Activated CD8-positive, alpha-beta T cell treated with anti-CD3 and anti-CD28 coated beads for 36 hours (primary cell): ENCODE results near the gene POLR2C. TPM values are rescaled to one million over a fixed set of nuclear protein-coding genes. Genes with fewer than 3 reads are reported as not detected.

Experiments
- ATAC-seq: fragments of 200-7000 bp; cut with Tn5 transposase; one replicate; pipeline ENCODE4 v1.10.0; 2021; ENCODE audit warnings: mild to moderate bottlenecking, moderate library complexity
- CTCF ChIA-PET: fragments of 350-600 bp; sonication (Branson Sonifier 250); formaldehyde crosslinking; loops from one replicate; lab custom pipeline; 2021; ENCODE audit warnings: antibody characterized with exemption; lab: Charles Lee
- POLR2A ChIA-PET: fragments of 350-600 bp; sonication (Branson Sonifier 250); formaldehyde crosslinking; loops from one replicate; lab custom pipeline; 2021; ENCODE audit warnings: antibody characterized with exemption; lab: Charles Lee
- DNase-seq: peaks from one replicate; pipeline ENCODE4 v3.0.0-alpha.2; 2020
- H3K27ac Mint-ChIP-seq: one replicate; pipeline ENCODE4 v1.8.0; 2021; ENCODE audit warnings: mild to moderate bottlenecking, mixed read lengths
- H3K27me3 Mint-ChIP-seq: one replicate; pipeline ENCODE4 v1.8.0; 2021; ENCODE audit warnings: mixed read lengths
- H3K36me3 Mint-ChIP-seq: one replicate; pipeline ENCODE4 v1.8.0; 2021; ENCODE audit warnings: low read depth, mixed read lengths
- H3K4me1 Mint-ChIP-seq: one replicate; pipeline ENCODE4 v1.8.0; 2021; ENCODE audit warnings: low read depth, mixed read lengths
- H3K4me3 Mint-ChIP-seq: one replicate; pipeline ENCODE4 v1.8.0; 2021; ENCODE audit warnings: mild to moderate bottlenecking, moderate library complexity, mixed read lengths
- H3K9me3 Mint-ChIP-seq: one replicate; pipeline ENCODE4 v1.8.0; 2021; ENCODE audit warnings: mixed read lengths
- intact Hi-C: fragments of 100-400 bp; cut with micrococcal nuclease; formaldehyde crosslinking; loops from one replicate; pipeline ENCODE4 v1.10.0; 2022
- total RNA-seq, 2 experiments: library from RNA; stranded (reverse); gene quantifications; one replicate each; pipeline ENCODE4 v1.2.3, GENCODE V29; 2021
- TF ChIP-seq, protein P1 (sequence below): fragments of 200-600 bp; IDR thresholded peaks from one replicate; pipeline ENCODE4 v1.8.0; 2022; ENCODE audit warnings: antibody characterized with exemption, mild to moderate bottlenecking

The POLR2C gene
- total RNA-seq, 2 experiments from 2014 or later, result 62.4 to 63.0 TPM

DNA sequence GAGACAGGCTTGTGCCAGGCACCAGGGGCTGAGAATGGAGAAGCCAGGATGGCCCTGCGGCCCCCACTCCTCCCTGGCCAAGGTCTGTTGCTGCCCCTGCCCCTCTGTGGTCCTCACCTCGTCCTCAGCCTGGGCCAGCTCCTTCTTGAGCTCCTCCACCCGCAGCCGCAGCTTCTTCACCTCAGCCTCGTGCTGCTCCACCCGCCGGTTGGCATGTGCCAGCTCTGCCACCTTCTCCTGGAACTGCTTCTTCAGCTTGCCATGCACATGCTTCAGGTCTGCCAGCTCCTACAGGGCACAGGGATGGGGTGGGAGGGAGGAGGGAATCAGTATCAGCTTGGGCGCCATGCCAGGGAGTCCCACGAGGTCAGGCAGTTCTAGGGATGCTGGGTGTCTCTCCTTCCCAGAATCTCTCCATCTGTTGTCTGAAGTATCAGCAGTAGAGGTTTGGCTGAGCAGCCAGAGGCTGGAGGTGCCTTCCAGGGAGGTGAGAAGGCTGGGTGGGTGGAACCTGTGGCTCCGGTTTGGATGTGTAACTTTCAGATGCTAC is 53.8 kb downstream of the POLR2C start:
- intact Hi-C loops, result loop anchor here (10.0 kb wide), 1 partner anchor 211 kb away; no protein-coding TSS in a partner anchor
- H3K27ac Mint-ChIP-seq, result no peak overlapping the region
- CTCF ChIA-PET, result interaction anchor here (1.5 to 5.8 kb wide), 4 partner anchors 30 to 215 kb away, joined by 4 to 76 read pairs (median 58); partner anchors contain the start of genes DOK4 and POLR2C
- H3K36me3 Mint-ChIP-seq, result peaks cover 2% of the 10 kb centered on the region
- peaks cover 4% of the 10 kb centered on the region for H3K4me1 Mint-ChIP-seq
- no peak overlapping the region for H3K4me3 Mint-ChIP-seq
- POLR2A ChIA-PET, result interaction anchor here (1.5 kb wide), 1 partner anchor 15 kb away, joined by 3 read pairs; no protein-coding TSS in a partner anchor
- no peaks in the 10 kb centered on the region for H3K9me3 Mint-ChIP-seq
- H3K27me3 Mint-ChIP-seq, result no peaks in the 10 kb centered on the region
- DNase-seq, result no peak
- TF ChIP-seq, protein P1, sequence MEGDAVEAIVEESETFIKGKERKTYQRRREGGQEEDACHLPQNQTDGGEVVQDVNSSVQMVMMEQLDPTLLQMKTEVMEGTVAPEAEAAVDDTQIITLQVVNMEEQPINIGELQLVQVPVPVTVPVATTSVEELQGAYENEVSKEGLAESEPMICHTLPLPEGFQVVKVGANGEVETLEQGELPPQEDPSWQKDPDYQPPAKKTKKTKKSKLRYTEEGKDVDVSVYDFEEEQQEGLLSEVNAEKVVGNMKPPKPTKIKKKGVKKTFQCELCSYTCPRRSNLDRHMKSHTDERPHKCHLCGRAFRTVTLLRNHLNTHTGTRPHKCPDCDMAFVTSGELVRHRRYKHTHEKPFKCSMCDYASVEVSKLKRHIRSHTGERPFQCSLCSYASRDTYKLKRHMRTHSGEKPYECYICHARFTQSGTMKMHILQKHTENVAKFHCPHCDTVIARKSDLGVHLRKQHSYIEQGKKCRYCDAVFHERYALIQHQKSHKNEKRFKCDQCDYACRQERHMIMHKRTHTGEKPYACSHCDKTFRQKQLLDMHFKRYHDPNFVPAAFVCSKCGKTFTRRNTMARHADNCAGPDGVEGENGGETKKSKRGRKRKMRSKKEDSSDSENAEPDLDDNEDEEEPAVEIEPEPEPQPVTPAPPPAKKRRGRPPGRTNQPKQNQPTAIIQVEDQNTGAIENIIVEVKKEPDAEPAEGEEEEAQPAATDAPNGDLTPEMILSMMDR, result no peak
- no peak for ATAC-seq

DNA sequence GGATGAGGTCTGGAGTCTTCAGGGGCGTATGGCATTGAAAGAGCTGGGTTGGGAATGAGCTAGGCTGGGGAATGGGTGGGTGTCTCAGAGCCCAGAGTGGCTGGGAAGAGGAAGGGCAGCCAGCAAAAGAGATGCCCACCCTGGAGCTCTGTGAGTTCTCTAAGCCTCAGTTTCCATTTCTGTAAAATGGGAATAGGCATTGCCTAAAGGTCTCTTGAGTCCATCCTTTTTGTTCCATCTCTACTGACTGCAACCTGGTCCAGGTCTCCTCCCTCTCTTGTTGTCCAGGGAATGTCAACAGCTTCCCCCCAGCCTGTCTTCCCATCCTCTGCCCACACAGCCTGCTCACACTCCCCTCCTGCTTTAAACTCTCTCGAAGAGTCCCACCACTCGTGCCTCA is 54.3 kb downstream of the POLR2C start:
- Mint-ChIP-seq H3K27me3 (no peaks in the 10 kb centered on the region), H3K9me3 (no peaks in the 10 kb centered on the region), H3K4me3 (no peak overlapping the region), H3K4me1 (peaks cover 4% of the 10 kb centered on the region), H3K36me3 (peaks cover 2% of the 10 kb centered on the region), H3K27ac (no peak overlapping the region)
- ChIA-PET CTCF (interaction anchor here (1.5 to 5.8 kb wide), 5 partner anchors 30 to 216 kb away, joined by 4 to 76 read pairs (median 60); partner anchors contain the start of genes DOK4 and POLR2C), POLR2A (interaction anchor here (1.5 kb wide), 1 partner anchor 14 kb away, joined by 3 read pairs; no protein-coding TSS in a partner anchor)
- intact Hi-C loops, result loop anchor here (10.0 kb wide), 1 partner anchor 212 kb away; no protein-coding TSS in a partner anchor
- no peak for DNase-seq
- TF ChIP-seq, protein P1, result no peak
- ATAC-seq, result no peak

DNA sequence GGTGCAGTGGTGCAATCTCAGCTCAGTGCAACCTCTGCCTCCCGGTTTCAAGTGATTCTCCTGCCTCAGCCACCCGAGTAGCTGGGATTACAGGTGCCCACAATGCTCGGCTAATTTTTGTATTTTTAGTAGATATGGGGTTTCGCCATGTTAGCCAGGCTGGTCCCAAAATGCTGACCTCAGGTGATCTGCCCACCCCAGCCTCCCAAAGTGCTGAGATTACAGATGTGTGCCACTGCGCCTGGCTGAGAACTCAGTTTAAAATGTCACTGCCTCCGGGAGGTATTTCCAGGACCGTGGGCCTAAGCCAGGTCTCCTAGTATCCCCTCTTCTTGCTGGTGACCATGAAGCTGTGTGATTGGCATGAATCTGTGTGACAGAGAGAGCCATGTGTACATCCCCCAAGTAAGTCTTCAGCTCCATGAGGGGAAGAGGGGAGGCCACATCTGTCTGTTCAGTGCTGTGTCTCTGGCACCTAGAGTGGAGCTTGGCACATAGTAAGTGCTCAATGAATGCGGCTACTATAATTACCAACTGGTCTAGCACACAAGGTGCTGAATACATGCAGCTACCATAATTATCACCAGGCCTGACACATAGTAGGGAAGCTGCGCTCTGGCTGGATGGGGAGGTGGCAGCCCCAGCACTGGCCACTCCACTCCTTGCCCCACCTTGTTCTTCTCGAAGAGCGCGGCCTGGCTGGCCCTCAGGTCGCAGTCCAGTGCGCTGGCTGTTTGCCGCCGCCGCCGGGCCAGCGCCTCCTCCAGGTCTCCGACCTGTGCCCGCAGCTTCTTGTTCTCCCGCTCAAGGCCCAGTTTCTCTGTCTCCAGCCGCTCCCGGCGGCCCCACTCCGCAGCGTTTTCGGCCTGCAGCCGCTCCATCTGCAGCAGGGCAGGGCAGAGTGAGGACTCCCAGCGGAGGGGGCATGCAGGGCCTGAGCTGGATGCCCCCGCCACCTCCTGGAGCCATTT is 55.2 kb downstream of the POLR2C start:
- H3K27me3 Mint-ChIP-seq, result no peaks in the 10 kb centered on the region
- TF ChIP-seq, protein P1, result no peak
- H3K9me3 Mint-ChIP-seq, result no peaks in the 10 kb centered on the region
- H3K4me1 Mint-ChIP-seq, result peaks cover 4% of the 10 kb centered on the region
- intact Hi-C loops, result loop anchor here (2.0 to 10.0 kb wide), 2 partner anchors 41 to 213 kb away; no protein-coding TSS in a partner anchor
- ATAC-seq (no peak), DNase-seq (no peak)
- no peak overlapping the region for H3K4me3 Mint-ChIP-seq
- CTCF ChIA-PET, result interaction anchor here (1.1 to 5.8 kb wide), 6 partner anchors 17 to 217 kb away, joined by 3 to 76 read pairs (median 58); partner anchors contain the start of genes DOK4 and POLR2C
- H3K27ac Mint-ChIP-seq, result no peak overlapping the region
- POLR2A ChIA-PET, result interaction anchor here (1.1 to 1.5 kb wide), 3 partner anchors 9 to 28 kb away, joined by 3 to 5 read pairs (median 3); no protein-coding TSS in a partner anchor
- peaks cover 2% of the 10 kb centered on the region for H3K36me3 Mint-ChIP-seq

DNA sequence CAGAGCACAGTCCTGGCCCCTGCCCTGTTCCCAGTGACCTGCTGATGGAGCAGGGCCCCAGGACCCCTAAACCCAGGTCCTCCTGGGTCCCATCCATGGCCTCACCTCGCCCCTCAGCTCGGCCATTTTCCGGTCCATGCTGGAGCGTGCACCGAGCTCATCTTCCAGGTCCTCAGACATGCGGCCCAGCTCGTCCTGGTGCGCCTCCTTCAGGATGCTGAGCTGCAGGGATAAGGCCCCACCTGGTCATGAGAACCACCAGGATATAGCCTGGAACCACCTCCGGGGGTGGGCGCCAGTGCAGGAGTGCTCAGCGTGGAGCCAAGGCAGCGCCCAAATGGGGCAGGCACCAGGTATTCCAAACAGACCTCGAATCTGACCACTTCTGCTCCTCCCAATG is 56.0 kb downstream of the POLR2C start:
- H3K4me3 Mint-ChIP-seq, result no peak overlapping the region
- intact Hi-C loops, result loop anchor here (2.0 to 10.0 kb wide), 2 partner anchors 42 to 214 kb away; no protein-coding TSS in a partner anchor
- ATAC-seq (no peak), DNase-seq (no peak)
- no peaks in the 10 kb centered on the region for H3K9me3 Mint-ChIP-seq
- TF ChIP-seq, protein P1, result no peak
- POLR2A ChIA-PET, result interaction anchor here (1.1 kb wide), 2 partner anchors 28 to 44 kb away, joined by 3 read pairs; no protein-coding TSS in a partner anchor
- no peak overlapping the region for H3K27ac Mint-ChIP-seq
- peaks cover 2% of the 10 kb centered on the region for H3K36me3 Mint-ChIP-seq
- H3K27me3 Mint-ChIP-seq, result no peaks in the 10 kb centered on the region
- H3K4me1 Mint-ChIP-seq, result peaks cover 4% of the 10 kb centered on the region
- CTCF ChIA-PET, result interaction anchor here (0.8 to 5.8 kb wide), 17 partner anchors 8 to 218 kb away, joined by 3 to 76 read pairs (median 6); partner anchors contain the start of genes CIAPIN1, COQ9, DOK4 and POLR2C
